Measurements from ENCODE around the gene TTYH1. TPM values are rescaled to one million over a fixed set of nuclear protein-coding genes. Genes with fewer than 3 reads are reported as not detected.

TTYH1 gene
- total RNA-seq, 6 experiments from 2014 or later: 0.30 to 0.93 (median 0.35) TPM; not detected in 1

DNA sequence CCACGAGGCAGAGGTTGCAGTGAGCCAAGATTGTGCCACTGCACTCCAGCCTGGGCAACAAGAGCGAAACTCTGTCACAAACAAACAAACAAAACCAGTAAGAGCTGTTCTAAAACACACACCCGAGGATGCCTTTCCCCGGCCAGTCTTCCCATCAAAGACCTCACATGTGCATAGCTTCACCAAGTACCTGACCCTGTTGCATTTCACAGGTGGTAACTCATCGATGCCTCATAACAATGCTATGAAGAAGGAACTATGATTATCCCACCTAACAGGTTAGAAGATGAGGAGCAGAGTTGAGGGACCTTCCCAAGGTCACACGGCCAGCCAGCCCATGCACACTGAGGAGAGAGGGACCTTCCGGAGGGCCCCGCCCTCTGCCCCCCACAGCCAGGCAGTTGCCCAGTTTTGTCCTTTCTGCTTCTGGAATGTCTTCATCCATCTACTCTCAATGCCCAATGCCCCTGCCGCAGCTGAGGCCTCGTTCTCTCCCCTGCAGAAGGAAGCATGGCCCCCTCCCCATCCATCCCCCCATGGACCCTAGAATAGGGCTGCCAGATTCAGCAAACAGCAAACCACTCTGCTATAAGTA, 17.0 kb downstream of the TTYH1 start:
- intact Hi-C loops (cut with DNase I): no loop called here
- no peak for ATAC-seq
- Histone ChIP-seq H3K4me1 (peaks cover 0 to 10% (median 0%) of the 10 kb centered on the region in 4 donors), H3K36me3 (no peaks in the 10 kb centered on the region), H3K4me3 (no peak overlapping the region), H3K27ac (no peak overlapping the region), H3K27me3 (peaks cover 0 to 3% of the 10 kb centered on the region in 2 donors), H3K9me3 (no peaks in the 10 kb centered on the region)
- DNase-seq: no peak
- TF ChIP-seq, protein P1, sequence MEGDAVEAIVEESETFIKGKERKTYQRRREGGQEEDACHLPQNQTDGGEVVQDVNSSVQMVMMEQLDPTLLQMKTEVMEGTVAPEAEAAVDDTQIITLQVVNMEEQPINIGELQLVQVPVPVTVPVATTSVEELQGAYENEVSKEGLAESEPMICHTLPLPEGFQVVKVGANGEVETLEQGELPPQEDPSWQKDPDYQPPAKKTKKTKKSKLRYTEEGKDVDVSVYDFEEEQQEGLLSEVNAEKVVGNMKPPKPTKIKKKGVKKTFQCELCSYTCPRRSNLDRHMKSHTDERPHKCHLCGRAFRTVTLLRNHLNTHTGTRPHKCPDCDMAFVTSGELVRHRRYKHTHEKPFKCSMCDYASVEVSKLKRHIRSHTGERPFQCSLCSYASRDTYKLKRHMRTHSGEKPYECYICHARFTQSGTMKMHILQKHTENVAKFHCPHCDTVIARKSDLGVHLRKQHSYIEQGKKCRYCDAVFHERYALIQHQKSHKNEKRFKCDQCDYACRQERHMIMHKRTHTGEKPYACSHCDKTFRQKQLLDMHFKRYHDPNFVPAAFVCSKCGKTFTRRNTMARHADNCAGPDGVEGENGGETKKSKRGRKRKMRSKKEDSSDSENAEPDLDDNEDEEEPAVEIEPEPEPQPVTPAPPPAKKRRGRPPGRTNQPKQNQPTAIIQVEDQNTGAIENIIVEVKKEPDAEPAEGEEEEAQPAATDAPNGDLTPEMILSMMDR (IDR thresholded peaks at IDR 0.05): no peak
- no peak for TF ChIP-seq POLR2A (IDR thresholded peaks at IDR 0.05)
- 33% methylated on average over 5 of the region's 10 CpGs for WGBS (ENCODE audit: insufficient coverage, low coverage, low lambda C conversion rate, missing lambda C conversion rate)

DNA sequence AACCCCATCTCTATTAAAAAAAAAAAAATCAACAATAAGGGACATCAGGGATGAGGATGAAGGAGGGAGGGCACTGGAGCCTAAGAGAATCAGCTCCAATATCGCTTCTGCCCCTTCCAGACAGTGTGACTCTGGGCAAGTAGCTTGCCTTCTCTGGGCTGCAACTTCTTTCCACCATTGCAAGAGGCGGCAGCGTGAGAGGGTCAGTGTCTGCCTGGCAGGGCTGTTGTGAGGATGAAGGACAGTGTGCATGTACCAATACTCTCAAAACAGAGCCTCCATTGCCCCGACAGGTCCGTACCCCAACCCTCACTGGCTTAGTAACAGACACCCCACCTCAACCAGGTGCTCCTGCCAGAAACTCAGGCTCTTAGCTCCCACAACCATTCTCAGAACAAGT, 18.4 kb downstream of the TTYH1 start:
- H3K27me3 ChIP-seq: peaks cover 0 to 1% of the 10 kb centered on the region in 2 donors
- DNase-seq (peak in 1 of 3 donors; percentile 29), ATAC-seq (no peak)
- H3K9me3 ChIP-seq: no peaks in the 10 kb centered on the region
- TF ChIP-seq POLR2A (IDR thresholded peaks at IDR 0.05): no peak
- TF ChIP-seq, protein P1 (IDR thresholded peaks at IDR 0.05): no peak
- no peaks in the 10 kb centered on the region for H3K36me3 ChIP-seq
- no peak overlapping the region for H3K27ac ChIP-seq
- peaks cover 0 to 10% (median 0%) of the 10 kb centered on the region in 4 donors for H3K4me1 ChIP-seq
- intact Hi-C loops (cut with DNase I): no loop called here
- WGBS (ENCODE audit: insufficient coverage, low coverage, low lambda C conversion rate, missing lambda C conversion rate): 76% methylated on average over 2 of the region's 5 CpGs
- no peak overlapping the region for H3K4me3 ChIP-seq

DNA sequence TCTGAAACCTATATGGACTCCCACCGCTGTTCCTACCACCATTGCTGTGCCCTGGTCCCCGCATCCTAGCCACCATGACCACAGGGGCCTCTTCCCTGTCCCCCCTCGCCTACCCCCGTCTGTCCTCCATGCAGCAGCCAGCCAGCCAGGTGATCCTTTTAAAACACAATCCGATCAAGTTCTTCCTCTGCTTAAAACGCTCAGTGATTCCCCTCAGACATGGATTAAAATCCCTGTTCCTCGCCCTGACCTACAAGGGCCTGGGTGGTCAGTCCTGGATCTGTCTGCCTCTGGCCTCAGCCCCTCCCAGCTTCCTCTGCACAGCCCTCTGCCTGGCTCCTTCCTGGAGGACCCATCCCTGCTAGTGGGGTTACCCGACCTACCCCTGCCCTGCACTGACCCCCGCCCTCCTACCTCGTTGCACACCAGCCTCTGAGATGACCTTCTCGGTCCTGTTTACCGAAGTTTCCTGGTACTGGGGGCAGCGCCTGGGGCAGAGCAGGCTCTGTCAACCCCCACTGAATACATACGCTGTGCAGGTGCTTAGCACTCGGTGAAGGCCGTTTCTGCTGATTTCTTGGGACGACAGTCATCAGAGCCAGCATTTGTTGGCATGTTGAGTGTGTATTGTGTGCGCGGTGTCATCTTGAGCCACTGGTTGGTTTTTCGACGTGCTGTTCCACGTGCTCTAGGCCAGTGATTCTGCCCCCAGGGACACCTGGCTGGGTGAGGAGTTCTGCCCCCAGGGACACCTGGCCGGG, 19.0 kb downstream of the TTYH1 start:
- TF ChIP-seq, protein P1 (IDR thresholded peaks at IDR 0.05): no peak
- no peak for TF ChIP-seq POLR2A (IDR thresholded peaks at IDR 0.05)
- no peaks in the 10 kb centered on the region for H3K27me3 ChIP-seq
- intact Hi-C loops (cut with DNase I): no loop called here
- no peak overlapping the region for H3K4me3 ChIP-seq
- H3K27ac ChIP-seq: no peak overlapping the region
- whole genome bisulfite sequencing (ENCODE audit: insufficient coverage, low coverage, low lambda C conversion rate, missing lambda C conversion rate): 29% methylated on average over 16 of the region's 23 CpGs
- DNase-seq (peak in 1 of 3 donors; percentile 46), ATAC-seq (peak in 1 of 4 donors; percentile 5)
- H3K36me3 ChIP-seq: no peaks in the 10 kb centered on the region
- H3K9me3 ChIP-seq: no peaks in the 10 kb centered on the region
- H3K4me1 ChIP-seq: peaks cover 0 to 10% (median 0%) of the 10 kb centered on the region in 4 donors

DNA sequence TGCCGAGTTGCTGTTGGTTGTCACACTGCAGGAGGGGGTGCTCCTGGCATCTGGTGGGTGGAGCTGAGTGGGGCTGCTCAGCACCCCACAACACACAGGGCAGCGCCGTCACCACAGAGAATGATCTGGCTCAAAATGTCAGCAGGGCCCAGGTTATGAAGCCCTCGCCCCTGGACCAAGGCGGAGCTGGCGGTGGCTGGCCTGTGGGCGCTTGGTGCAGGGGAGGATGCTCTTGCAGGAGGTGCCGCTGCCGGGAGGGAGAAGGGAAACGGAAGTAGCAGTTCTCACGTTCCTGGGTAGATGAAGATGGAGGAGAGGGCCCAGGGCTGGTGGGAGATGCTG, 19.6 kb downstream of the TTYH1 start:
- DNase-seq: no peak
- Histone ChIP-seq H3K4me1 (peaks cover 0 to 10% (median 0%) of the 10 kb centered on the region in 4 donors), H3K9me3 (no peaks in the 10 kb centered on the region), H3K4me3 (no peak overlapping the region), H3K27ac (no peak overlapping the region), H3K36me3 (no peaks in the 10 kb centered on the region), H3K27me3 (no peaks in the 10 kb centered on the region)
- no peak for TF ChIP-seq POLR2A (IDR thresholded peaks at IDR 0.05)
- TF ChIP-seq, protein P1 (IDR thresholded peaks at IDR 0.05): no peak
- intact Hi-C loops (cut with DNase I): no loop called here
- WGBS (ENCODE audit: insufficient coverage, low coverage, low lambda C conversion rate, missing lambda C conversion rate): 23% methylated on average over 8 of the region's 11 CpGs
- no peak for ATAC-seq
